ENCODE measurements around the gene JPH2. TPM values are rescaled to one million over a fixed set of nuclear protein-coding genes. Genes with fewer than 3 reads are reported as not detected.

JPH2 gene
- total RNA-seq, 1 experiment from 2014 or later = 15.8 TPM

DNA sequence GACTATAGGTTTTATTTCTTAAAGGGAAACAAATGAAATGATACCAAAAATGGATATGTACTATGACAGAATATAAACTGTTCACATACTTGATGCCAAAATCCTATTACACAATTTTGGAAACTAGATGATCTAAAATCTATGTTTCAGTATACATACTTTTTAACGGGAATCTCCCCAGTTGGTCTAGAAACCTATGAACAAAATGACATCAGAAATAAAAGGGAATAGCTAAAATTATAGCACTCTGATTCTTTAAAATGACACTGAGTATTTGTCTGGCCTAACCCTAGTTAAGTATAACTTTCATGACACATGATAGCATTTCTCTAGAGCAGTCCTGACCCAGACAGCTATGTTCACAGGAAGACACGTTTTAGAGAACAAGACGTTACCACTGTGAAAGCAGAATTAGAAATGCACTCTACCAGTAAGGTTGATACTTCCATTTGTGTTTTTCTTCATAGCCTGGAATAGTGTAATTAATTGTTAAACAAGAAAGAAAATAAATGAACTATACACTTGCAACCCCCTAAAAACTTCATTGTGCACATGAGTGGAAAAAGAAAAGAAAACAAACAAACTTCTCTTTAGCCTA, 20.2 kb upstream of the JPH2 start:
- ChIA-PET POLR2A (ENCODE audit: unreplicated experiment) (no interaction called here), CTCF (no interaction called here)
- H3F3A ChIP-seq (ENCODE audit: low read length, unreplicated experiment) = peaks cover 3% of the 10 kb centered on the region
- H3K4me3 ChIP-seq (ENCODE audit: low read length) = peak overlapping the region; percentile 87
- no peak overlapping the region for H3K27ac ChIP-seq (ENCODE audit: low read length)
- H3K9ac ChIP-seq (ENCODE audit: low read length) = 0 out of 2 replicates have a peak overlapping the region, but pooled peaks have one; percentile 1
- TF ChIP-seq EZH2phosphoT487 (IDR thresholded peaks at IDR 0.05; ENCODE audit: borderline replicate concordance, low read length) (no peak), EZH2 (IDR thresholded peaks at IDR 0.05; ENCODE audit: low read length, unreplicated experiment) (no peak)
- TF ChIP-seq, protein P1, sequence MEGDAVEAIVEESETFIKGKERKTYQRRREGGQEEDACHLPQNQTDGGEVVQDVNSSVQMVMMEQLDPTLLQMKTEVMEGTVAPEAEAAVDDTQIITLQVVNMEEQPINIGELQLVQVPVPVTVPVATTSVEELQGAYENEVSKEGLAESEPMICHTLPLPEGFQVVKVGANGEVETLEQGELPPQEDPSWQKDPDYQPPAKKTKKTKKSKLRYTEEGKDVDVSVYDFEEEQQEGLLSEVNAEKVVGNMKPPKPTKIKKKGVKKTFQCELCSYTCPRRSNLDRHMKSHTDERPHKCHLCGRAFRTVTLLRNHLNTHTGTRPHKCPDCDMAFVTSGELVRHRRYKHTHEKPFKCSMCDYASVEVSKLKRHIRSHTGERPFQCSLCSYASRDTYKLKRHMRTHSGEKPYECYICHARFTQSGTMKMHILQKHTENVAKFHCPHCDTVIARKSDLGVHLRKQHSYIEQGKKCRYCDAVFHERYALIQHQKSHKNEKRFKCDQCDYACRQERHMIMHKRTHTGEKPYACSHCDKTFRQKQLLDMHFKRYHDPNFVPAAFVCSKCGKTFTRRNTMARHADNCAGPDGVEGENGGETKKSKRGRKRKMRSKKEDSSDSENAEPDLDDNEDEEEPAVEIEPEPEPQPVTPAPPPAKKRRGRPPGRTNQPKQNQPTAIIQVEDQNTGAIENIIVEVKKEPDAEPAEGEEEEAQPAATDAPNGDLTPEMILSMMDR (conservative IDR thresholded peaks at IDR 0.05; ENCODE audit: low read depth, low read length) = no peak
- peaks cover 89% of the 10 kb centered on the region for H3K79me2 ChIP-seq (ENCODE audit: low read length)
- no peaks in the 10 kb centered on the region for H3K9me3 ChIP-seq (ENCODE audit: low read length)
- H2AFZ ChIP-seq (ENCODE audit: low read length) = no peak overlapping the region
- H3K27me3 ChIP-seq (ENCODE audit: low read length) = no peaks in the 10 kb centered on the region
- peaks cover 17% of the 10 kb centered on the region for H3K36me3 ChIP-seq (ENCODE audit: low read depth, low read length)
- H3K9me2 ChIP-seq (replicated peaks; ENCODE audit: low read length) = no peaks in the 10 kb centered on the region
- peaks cover 69% of the 10 kb centered on the region for H3K4me1 ChIP-seq (ENCODE audit: insufficient read depth, low read length)
- peaks cover 21% of the 10 kb centered on the region for H4K20me1 ChIP-seq (ENCODE audit: low read length)
- H3K4me2 ChIP-seq (ENCODE audit: low read length) = peak overlapping the region; percentile 79
- ATAC-seq (no peak), DNase-seq (no peak)
- BruUV-seq (replicated peaks) = no TSS peak
- intact Hi-C loops (cut with micrococcal nuclease) = loop anchor here (5.0 kb wide), 1 partner anchor 315 kb away; the partner anchor contains the start of gene SERINC3

- TF ChIP-seq EZH2phosphoT487 (IDR thresholded peaks at IDR 0.05; ENCODE audit: borderline replicate concordance, low read length) (no peak), EZH2 (IDR thresholded peaks at IDR 0.05; ENCODE audit: low read length, unreplicated experiment) (no peak)
- TF ChIP-seq, protein P1 (conservative IDR thresholded peaks at IDR 0.05; ENCODE audit: low read depth, low read length) = no peak
- ChIA-PET CTCF (interaction anchor here (1.0 kb wide), 1 partner anchor 10 kb away, joined by 4 read pairs; no protein-coding TSS in a partner anchor), POLR2A (ENCODE audit: unreplicated experiment) (no interaction called here)
- H3F3A ChIP-seq (ENCODE audit: low read length, unreplicated experiment) = peaks cover 3% of the 10 kb centered on the region
- H2AFZ ChIP-seq (ENCODE audit: low read length) = no peak overlapping the region
- peaks cover 28% of the 10 kb centered on the region for H3K36me3 ChIP-seq (ENCODE audit: low read depth, low read length)
- H3K9me2 ChIP-seq (replicated peaks; ENCODE audit: low read length) = no peaks in the 10 kb centered on the region
- H4K20me1 ChIP-seq (ENCODE audit: low read length) = peaks cover 21% of the 10 kb centered on the region
- no peaks in the 10 kb centered on the region for H3K27me3 ChIP-seq (ENCODE audit: low read length)
- H3K4me3 ChIP-seq (ENCODE audit: low read length) = no peak overlapping the region
- 0 out of 2 replicates have a peak overlapping the region, but pooled peaks have one; percentile 3 for H3K27ac ChIP-seq (ENCODE audit: low read length)
- BruUV-seq (replicated peaks) = no TSS peak
- DNase-seq = no peak
- no peak for ATAC-seq
- no peaks in the 10 kb centered on the region for H3K9me3 ChIP-seq (ENCODE audit: low read length)
- no peak overlapping the region for H3K9ac ChIP-seq (ENCODE audit: low read length)
- intact Hi-C loops (cut with micrococcal nuclease) = loop anchor here (5.0 kb wide), 1 partner anchor 316 kb away; the partner anchor contains the start of gene SERINC3
- H3K4me2 ChIP-seq (ENCODE audit: low read length) = 0 out of 2 replicates have a peak overlapping the region, but pooled peaks have one; percentile 20
- H3K79me2 ChIP-seq (ENCODE audit: low read length) = peaks cover 91% of the 10 kb centered on the region
- H3K4me1 ChIP-seq (ENCODE audit: insufficient read depth, low read length) = peaks cover 59% of the 10 kb centered on the region
Measured at GRCh38 chr20:44206132-44206531, 19.1 kb upstream of the JPH2 start.

- H3K27ac ChIP-seq (ENCODE audit: low read length) = peak overlapping the region; percentile 91
- H3K4me1 ChIP-seq (ENCODE audit: insufficient read depth, low read length) = peaks cover 68% of the 10 kb centered on the region
- peak overlapping the region; percentile 55 for H3K9ac ChIP-seq (ENCODE audit: low read length)
- no peak for TF ChIP-seq EZH2 (IDR thresholded peaks at IDR 0.05; ENCODE audit: low read length, unreplicated experiment)
- TF ChIP-seq, protein P1 (conservative IDR thresholded peaks at IDR 0.05; ENCODE audit: low read depth, low read length) = no peak
- TF ChIP-seq EZH2phosphoT487 (IDR thresholded peaks at IDR 0.05; ENCODE audit: borderline replicate concordance, low read length) = no peak
- no peaks in the 10 kb centered on the region for H3K27me3 ChIP-seq (ENCODE audit: low read length)
- peaks cover 41% of the 10 kb centered on the region for H3K36me3 ChIP-seq (ENCODE audit: low read depth, low read length)
- DNase-seq = no peak
- ChIA-PET POLR2A (ENCODE audit: unreplicated experiment) (no interaction called here), CTCF (interaction anchor here (1.1 kb wide), 1 partner anchor 9 kb away, joined by 3 read pairs; no protein-coding TSS in a partner anchor)
- peak overlapping the region; percentile 53 for H3K4me3 ChIP-seq (ENCODE audit: low read length)
- H3K9me3 ChIP-seq (ENCODE audit: low read length) = no peaks in the 10 kb centered on the region
- H2AFZ ChIP-seq (ENCODE audit: low read length) = no peak overlapping the region
- H3K9me2 ChIP-seq (replicated peaks; ENCODE audit: low read length) = no peaks in the 10 kb centered on the region
- peaks cover 95% of the 10 kb centered on the region for H3K79me2 ChIP-seq (ENCODE audit: low read length)
- no peak for ATAC-seq
- H4K20me1 ChIP-seq (ENCODE audit: low read length) = peaks cover 18% of the 10 kb centered on the region
- H3K4me2 ChIP-seq (ENCODE audit: low read length) = peak overlapping the region; percentile 81
- peaks cover 3% of the 10 kb centered on the region for H3F3A ChIP-seq (ENCODE audit: low read length, unreplicated experiment)
- intact Hi-C loops (cut with micrococcal nuclease) = loop anchor here (5.0 kb wide), 2 partner anchors 38 to 317 kb away; partner anchors contain the start of gene SERINC3
- BruUV-seq (replicated peaks) = no TSS peak
Measured at GRCh38 chr20:44204832-44205215, 17.8 kb upstream of the JPH2 start.

All from PC-3 (cell line).